Choroid plexus epithelial cell (primary cell): ENCODE measurements around the gene P2RY6.

ENCODE experiments used
- DNase-seq: peaks from one replicate; pipeline ENCODE4 v3.0.0-alpha.2; 2010; ENCODE audit warnings: low read depth
- H3K4me3 ChIP-seq: 2 replicates; pipeline ENCODE4 v1.5.1; 2011; ENCODE audit warnings: low read depth, mild to moderate bottlenecking, control low read depth, low read length, moderate library complexity
- CTCF ChIP-seq: conservative IDR thresholded peaks from 2 replicates; pipeline ENCODE4 v1.5.1; 2011; ENCODE audit warnings: low read depth, mild to moderate bottlenecking, control low read depth, inconsistent platforms, low read length, moderate library complexity

The P2RY6 gene

GRCh38 chr11:73263640-73264039, 8.5 kb upstream of the P2RY6 start:
- DNase-seq = no peak
- no peak overlapping the region for H3K4me3 ChIP-seq
- no peak for TF ChIP-seq CTCF

- DNase-seq = no peak
- H3K4me3 ChIP-seq = no peak overlapping the region
- no peak for TF ChIP-seq CTCF
Measured at GRCh38 chr11:73265278-73265810, 6.8 kb upstream of the P2RY6 start.

- no peak for DNase-seq
- TF ChIP-seq CTCF = no peak
Measured at GRCh38 chr11:73265853-73266645, 6.1 kb upstream of the P2RY6 start.

GRCh38 chr11:73266646-73267020, 5.5 kb upstream of the P2RY6 start:
- H3K4me3 ChIP-seq = no peak overlapping the region
- TF ChIP-seq CTCF = no peak
- DNase-seq = no peak

More at GRCh38 chr11:73265853-73266645, 6.1 kb upstream of the P2RY6 start:
- H3K4me3 ChIP-seq = no peak overlapping the region

GRCh38 chr11:73267122-73267846, 4.9 kb upstream of the P2RY6 start:
- no peak overlapping the region for H3K4me3 ChIP-seq
- DNase-seq = no peak
- no peak for TF ChIP-seq CTCF

- H3K4me3 ChIP-seq = no peak overlapping the region
- DNase-seq = no peak
Measured at GRCh38 chr11:73267906-73268540, 4.1 kb upstream of the P2RY6 start.

More at GRCh38 chr11:73267906-73268540, 4.1 kb upstream of the P2RY6 start:
- TF ChIP-seq CTCF = no peak
